ENCODE measurements around the gene ANAPC2. TPM values are rescaled to one million over a fixed set of nuclear protein-coding genes. Genes with fewer than 3 reads are reported as not detected.

ANAPC2 gene
- total RNA-seq, 1 experiment from 2014 or later: 46.0 TPM

DNA sequence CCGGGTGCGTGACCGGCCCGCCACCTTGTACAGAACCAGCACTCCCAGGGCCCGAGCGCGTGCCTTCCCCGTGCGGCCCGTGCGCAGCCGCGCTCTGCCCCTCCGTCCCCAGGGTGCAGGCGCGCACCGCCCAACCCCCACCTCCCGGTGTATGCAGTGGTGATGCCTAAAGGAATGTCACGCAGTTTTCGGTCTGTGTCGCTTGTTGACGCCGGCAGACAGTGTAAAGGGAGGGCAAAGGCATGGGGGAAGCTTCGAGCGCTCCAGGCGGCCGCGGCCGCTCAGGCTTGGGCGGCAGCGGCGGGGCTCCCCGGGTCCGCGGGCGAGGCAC is 19.8 kb downstream of the ANAPC2 start:
- DNase-seq (ENCODE audit: low read depth, low spot score): no peak

DNA sequence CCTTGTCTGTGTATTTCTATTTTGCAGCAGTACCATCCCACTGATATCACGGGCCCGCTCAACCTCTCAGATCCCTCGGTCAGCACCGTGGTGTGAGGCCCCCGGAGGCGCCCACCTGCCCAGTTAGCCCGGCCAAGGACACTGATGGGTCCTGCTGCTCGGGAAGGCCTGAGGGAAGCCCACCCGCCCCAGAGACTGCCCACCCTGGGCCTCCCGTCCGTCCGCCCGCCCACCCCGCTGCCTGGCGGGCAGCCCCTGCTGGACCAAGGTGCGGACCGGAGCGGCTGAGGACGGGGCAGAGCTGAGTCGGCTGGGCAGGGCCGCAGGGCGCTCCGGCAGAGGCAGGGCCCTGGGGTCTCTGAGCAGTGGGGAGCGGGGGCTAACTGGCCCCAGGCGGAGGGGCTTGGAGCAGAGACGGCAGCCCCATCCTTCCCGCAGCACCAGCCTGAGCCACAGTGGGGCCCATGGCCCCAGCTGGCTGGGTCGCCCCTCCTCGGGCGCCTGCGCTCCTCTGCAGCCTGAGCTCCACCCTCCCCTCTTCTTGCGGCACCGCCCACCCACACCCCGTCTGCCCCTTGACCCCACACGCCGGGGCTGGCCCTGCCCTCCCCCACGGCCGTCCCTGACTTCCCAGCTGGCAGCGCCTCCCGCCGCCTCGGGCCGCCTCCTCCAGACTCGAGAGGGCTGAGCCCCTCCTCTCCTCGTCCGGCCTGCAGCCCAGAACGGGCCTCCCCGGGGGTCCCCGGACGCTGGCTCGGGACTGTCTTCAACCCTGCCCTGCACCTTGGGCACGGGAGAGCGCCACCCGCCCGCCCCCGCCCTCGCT is 20.4 kb downstream of the ANAPC2 start:
- H3K36me3 ChIP-seq (ENCODE audit: control insufficient read depth, insufficient read depth, low read length): no peaks in the 10 kb centered on the region
- intact Hi-C loops (cut with micrococcal nuclease; ENCODE audit: unreplicated experiment) (no loop called here), in situ Hi-C loops (cut with HindIII; ENCODE audit: low pct_unique_long_range_greater_than_20kb, low sequenced_read_pairs) (no loop called here)
- TF ChIP-seq SIN3A (IDR thresholded peaks at IDR 0.05; ENCODE audit: borderline replicate concordance, insufficient read depth, low read depth, low read length) (no peak), POLR2AphosphoS5 (IDR thresholded peaks at IDR 0.05; ENCODE audit: low read depth, low read length) (no peak), TCF7L2 (IDR thresholded peaks at IDR 0.05; ENCODE audit: low read depth, low read length) (no peak)
- TF ChIP-seq, protein P1, sequence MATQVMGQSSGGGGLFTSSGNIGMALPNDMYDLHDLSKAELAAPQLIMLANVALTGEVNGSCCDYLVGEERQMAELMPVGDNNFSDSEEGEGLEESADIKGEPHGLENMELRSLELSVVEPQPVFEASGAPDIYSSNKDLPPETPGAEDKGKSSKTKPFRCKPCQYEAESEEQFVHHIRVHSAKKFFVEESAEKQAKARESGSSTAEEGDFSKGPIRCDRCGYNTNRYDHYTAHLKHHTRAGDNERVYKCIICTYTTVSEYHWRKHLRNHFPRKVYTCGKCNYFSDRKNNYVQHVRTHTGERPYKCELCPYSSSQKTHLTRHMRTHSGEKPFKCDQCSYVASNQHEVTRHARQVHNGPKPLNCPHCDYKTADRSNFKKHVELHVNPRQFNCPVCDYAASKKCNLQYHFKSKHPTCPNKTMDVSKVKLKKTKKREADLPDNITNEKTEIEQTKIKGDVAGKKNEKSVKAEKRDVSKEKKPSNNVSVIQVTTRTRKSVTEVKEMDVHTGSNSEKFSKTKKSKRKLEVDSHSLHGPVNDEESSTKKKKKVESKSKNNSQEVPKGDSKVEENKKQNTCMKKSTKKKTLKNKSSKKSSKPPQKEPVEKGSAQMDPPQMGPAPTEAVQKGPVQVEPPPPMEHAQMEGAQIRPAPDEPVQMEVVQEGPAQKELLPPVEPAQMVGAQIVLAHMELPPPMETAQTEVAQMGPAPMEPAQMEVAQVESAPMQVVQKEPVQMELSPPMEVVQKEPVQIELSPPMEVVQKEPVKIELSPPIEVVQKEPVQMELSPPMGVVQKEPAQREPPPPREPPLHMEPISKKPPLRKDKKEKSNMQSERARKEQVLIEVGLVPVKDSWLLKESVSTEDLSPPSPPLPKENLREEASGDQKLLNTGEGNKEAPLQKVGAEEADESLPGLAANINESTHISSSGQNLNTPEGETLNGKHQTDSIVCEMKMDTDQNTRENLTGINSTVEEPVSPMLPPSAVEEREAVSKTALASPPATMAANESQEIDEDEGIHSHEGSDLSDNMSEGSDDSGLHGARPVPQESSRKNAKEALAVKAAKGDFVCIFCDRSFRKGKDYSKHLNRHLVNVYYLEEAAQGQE (IDR thresholded peaks at IDR 0.05; ENCODE audit: insufficient read depth in 1 of 2, low read depth in 2 of 2, low read length in 1 of 2): no peak
- TF ChIP-seq, protein P2, sequence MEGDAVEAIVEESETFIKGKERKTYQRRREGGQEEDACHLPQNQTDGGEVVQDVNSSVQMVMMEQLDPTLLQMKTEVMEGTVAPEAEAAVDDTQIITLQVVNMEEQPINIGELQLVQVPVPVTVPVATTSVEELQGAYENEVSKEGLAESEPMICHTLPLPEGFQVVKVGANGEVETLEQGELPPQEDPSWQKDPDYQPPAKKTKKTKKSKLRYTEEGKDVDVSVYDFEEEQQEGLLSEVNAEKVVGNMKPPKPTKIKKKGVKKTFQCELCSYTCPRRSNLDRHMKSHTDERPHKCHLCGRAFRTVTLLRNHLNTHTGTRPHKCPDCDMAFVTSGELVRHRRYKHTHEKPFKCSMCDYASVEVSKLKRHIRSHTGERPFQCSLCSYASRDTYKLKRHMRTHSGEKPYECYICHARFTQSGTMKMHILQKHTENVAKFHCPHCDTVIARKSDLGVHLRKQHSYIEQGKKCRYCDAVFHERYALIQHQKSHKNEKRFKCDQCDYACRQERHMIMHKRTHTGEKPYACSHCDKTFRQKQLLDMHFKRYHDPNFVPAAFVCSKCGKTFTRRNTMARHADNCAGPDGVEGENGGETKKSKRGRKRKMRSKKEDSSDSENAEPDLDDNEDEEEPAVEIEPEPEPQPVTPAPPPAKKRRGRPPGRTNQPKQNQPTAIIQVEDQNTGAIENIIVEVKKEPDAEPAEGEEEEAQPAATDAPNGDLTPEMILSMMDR (IDR thresholded peaks at IDR 0.05): no peak
- no peak overlapping the region for H3K27ac ChIP-seq (ENCODE audit: low read length)
- peak; percentile 35 for ATAC-seq
- no peaks in the 10 kb centered on the region for H3K9me3 ChIP-seq (ENCODE audit: control insufficient read depth, insufficient read depth, low read depth, low read length)
- H3K4me3 ChIP-seq (ENCODE audit: low read depth in 2 of 2, low read length in 2 of 2): peak overlapping the region; percentile 27 to 37; a peak in 3 of 4 replicates
- no peaks in the 10 kb centered on the region for H3K27me3 ChIP-seq (ENCODE audit: control insufficient read depth, insufficient read depth, low read length)
- BruUV-seq (replicated peaks): no TSS peak
- no peak for DNase-seq (ENCODE audit: low read depth, low spot score)
- CTCF ChIA-PET: interaction anchor here (1.3 kb wide), 1 partner anchor 13 kb away, joined by 4 read pairs; no protein-coding TSS in a partner anchor
- POLR2A ChIA-PET: no interaction called here
- peaks cover 6% of the 10 kb centered on the region for H3K4me1 ChIP-seq (ENCODE audit: control insufficient read depth, insufficient read depth, low read length)

More for the DNA sequence above, 19.8 kb downstream of the ANAPC2 start:
- Histone ChIP-seq H3K27ac (ENCODE audit: low read length) (no peak overlapping the region), H3K4me1 (ENCODE audit: control insufficient read depth, insufficient read depth, low read length) (peaks cover 6% of the 10 kb centered on the region), H3K36me3 (ENCODE audit: control insufficient read depth, insufficient read depth, low read length) (no peaks in the 10 kb centered on the region), H3K27me3 (ENCODE audit: control insufficient read depth, insufficient read depth, low read length) (no peaks in the 10 kb centered on the region), H3K9me3 (ENCODE audit: control insufficient read depth, insufficient read depth, low read depth, low read length) (no peaks in the 10 kb centered on the region), H3K4me3 (ENCODE audit: low read depth in 2 of 2, low read length in 2 of 2) (peak overlapping the region; percentile 37 to 48)
- in situ Hi-C loops (cut with HindIII; ENCODE audit: low pct_unique_long_range_greater_than_20kb, low sequenced_read_pairs) (no loop called here), intact Hi-C loops (cut with micrococcal nuclease; ENCODE audit: unreplicated experiment) (no loop called here)
- peak; percentile 55 for ATAC-seq
- no TSS peak for BruUV-seq (replicated peaks)
- ChIA-PET POLR2A (no interaction called here), CTCF (no interaction called here)
- TF ChIP-seq, protein P2 (IDR thresholded peaks at IDR 0.05): no peak
- no peak for TF ChIP-seq SIN3A (IDR thresholded peaks at IDR 0.05; ENCODE audit: borderline replicate concordance, insufficient read depth, low read depth, low read length)
- TF ChIP-seq TCF7L2 (IDR thresholded peaks at IDR 0.05; ENCODE audit: low read depth, low read length): no peak
- TF ChIP-seq, protein P1 (IDR thresholded peaks at IDR 0.05; ENCODE audit: insufficient read depth in 1 of 2, low read depth in 2 of 2, low read length in 1 of 2): no peak
- no peak for TF ChIP-seq POLR2AphosphoS5 (IDR thresholded peaks at IDR 0.05; ENCODE audit: low read depth, low read length)

Measured in Panc1 (cell line).